ENCODE results near the gene NPAS2. TPM values are rescaled to one million over a fixed set of nuclear protein-coding genes. Genes with fewer than 3 reads are reported as not detected.

NPAS2 gene
- total RNA-seq, 2 donors from 2014 or later: 39.2 to 49.4 TPM

GRCh38 chr2:100967716-100968115, 147.8 kb downstream of the NPAS2 start:
- no peaks in the 10 kb centered on the region for H3K27me3 ChIP-seq
- H3K36me3 ChIP-seq: peaks cover 37% of the 10 kb centered on the region
- no peak for DNase-seq (ENCODE audit: low spot score)
- H3K27ac ChIP-seq: no peak overlapping the region
- peaks cover 0 to 8% of the 10 kb centered on the region in 2 donors for H3K4me1 ChIP-seq
- no peak overlapping the region for H3K4me3 ChIP-seq
- no peaks in the 10 kb centered on the region for H3K9me3 ChIP-seq
- no peak for TF ChIP-seq CTCF (IDR thresholded peaks at IDR 0.05)

- Histone ChIP-seq H3K9me3 (no peaks in the 10 kb centered on the region), H3K27ac (no peak overlapping the region), H3K36me3 (peaks cover 44% of the 10 kb centered on the region), H3K4me3 (no peak overlapping the region), H3K4me1 (peaks cover 0 to 8% of the 10 kb centered on the region in 2 donors), H3K27me3 (no peaks in the 10 kb centered on the region)
- no peak for TF ChIP-seq CTCF (IDR thresholded peaks at IDR 0.05)
- no peak for DNase-seq (ENCODE audit: low spot score)
Observed at GRCh38 chr2:100968146-100969145, 148.5 kb downstream of the NPAS2 start.

DNA sequence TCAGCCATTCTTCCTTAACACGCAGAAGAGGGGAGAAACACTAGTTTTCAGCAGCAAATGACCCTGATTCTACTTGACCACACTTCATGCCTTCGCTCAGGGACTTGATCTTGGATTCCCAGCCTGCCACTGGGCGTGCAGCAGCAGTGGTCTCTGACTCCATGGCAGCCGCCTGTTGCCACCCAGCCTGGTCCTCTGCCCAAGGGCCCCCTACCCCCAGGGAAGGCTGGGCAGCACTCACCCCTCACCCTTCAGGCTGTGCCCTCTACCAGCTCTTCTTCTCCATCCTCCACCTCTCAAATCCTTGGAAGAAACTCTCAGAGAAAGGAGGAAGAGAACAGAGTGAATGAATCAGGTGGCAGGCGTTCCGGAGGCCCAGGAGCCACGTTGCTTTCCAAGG, 150.1 kb downstream of the NPAS2 start:
- H3K27ac ChIP-seq: no peak overlapping the region
- no peaks in the 10 kb centered on the region for H3K4me1 ChIP-seq
- peaks cover 51% of the 10 kb centered on the region for H3K36me3 ChIP-seq

DNA sequence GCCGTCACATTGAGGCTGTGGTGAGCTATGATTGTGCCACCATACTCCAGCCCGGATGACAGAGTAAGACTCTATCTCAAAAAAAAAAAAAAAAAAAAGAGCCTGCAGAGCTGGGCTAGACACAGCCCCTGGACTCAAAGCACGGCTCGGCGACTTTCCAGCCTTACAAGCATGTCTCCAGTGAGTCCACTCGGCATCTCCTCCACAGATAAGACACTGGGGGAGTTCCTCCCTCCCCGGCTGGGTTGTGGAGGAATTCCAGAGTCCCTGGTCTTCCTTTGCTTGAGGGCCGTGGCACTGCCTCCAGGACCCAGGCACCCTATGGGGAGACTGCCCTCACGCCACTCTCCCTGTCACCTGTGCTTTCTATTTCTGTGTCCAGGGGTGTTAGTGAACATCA, 151.3 kb downstream of the NPAS2 start:
- H3K27me3 ChIP-seq: no peaks in the 10 kb centered on the region
- no peak for DNase-seq (ENCODE audit: low spot score)
- no peak overlapping the region for H3K27ac ChIP-seq
- H3K4me1 ChIP-seq: no peaks in the 10 kb centered on the region
- H3K9me3 ChIP-seq: no peaks in the 10 kb centered on the region
- no peak overlapping the region for H3K4me3 ChIP-seq
- no peak for TF ChIP-seq CTCF (IDR thresholded peaks at IDR 0.05)
- peaks cover 63% of the 10 kb centered on the region for H3K36me3 ChIP-seq

More for the DNA sequence above, 150.1 kb downstream of the NPAS2 start:
- Histone ChIP-seq H3K27me3 (no peaks in the 10 kb centered on the region), H3K4me3 (no peak overlapping the region), H3K9me3 (no peaks in the 10 kb centered on the region)
- no peak for DNase-seq (ENCODE audit: low spot score)
- TF ChIP-seq CTCF (IDR thresholded peaks at IDR 0.05): no peak

DNA sequence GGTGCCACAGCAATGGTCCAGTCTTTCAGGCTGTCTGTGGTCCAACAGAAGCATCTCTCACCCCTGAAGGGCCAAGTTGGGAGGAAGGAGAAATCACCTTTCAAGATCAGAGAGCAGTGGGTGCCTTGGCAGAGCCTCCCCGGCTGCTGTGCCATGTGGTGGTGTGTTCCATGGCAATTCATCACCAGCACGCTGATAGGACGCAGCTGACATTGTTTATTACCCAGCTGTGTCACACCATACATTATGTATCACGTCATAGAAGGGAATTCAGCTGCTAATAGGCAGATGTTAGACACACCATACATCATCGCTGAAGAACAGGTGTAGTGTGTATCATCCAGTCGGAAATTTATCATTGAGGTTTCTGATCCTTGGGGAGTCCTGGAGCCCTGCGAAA, 152.5 kb downstream of the NPAS2 start:
- H3K9me3 ChIP-seq: no peaks in the 10 kb centered on the region
- no peak overlapping the region for H3K4me3 ChIP-seq
- peaks cover 75% of the 10 kb centered on the region for H3K36me3 ChIP-seq

More for the DNA sequence above, 152.5 kb downstream of the NPAS2 start:
- Histone ChIP-seq H3K27me3 (no peaks in the 10 kb centered on the region), H3K4me1 (no peaks in the 10 kb centered on the region), H3K27ac (no peak overlapping the region)
- DNase-seq (ENCODE audit: low spot score): no peak
- TF ChIP-seq CTCF (IDR thresholded peaks at IDR 0.05): no peak

All from right atrium auricular region (tissue), 2 donors.